Measurements from ENCODE around the gene FMN1. TPM values are rescaled to one million over a fixed set of nuclear protein-coding genes. Genes with fewer than 3 reads are reported as not detected.

Gene FMN1
- total RNA-seq, 1 experiment from 2014 or later, result 4.5 TPM

GRCh38 chr15:32786906-32787305 is 407.6 kb downstream of the FMN1 start (continued):
- TF ChIP-seq, protein P1, sequence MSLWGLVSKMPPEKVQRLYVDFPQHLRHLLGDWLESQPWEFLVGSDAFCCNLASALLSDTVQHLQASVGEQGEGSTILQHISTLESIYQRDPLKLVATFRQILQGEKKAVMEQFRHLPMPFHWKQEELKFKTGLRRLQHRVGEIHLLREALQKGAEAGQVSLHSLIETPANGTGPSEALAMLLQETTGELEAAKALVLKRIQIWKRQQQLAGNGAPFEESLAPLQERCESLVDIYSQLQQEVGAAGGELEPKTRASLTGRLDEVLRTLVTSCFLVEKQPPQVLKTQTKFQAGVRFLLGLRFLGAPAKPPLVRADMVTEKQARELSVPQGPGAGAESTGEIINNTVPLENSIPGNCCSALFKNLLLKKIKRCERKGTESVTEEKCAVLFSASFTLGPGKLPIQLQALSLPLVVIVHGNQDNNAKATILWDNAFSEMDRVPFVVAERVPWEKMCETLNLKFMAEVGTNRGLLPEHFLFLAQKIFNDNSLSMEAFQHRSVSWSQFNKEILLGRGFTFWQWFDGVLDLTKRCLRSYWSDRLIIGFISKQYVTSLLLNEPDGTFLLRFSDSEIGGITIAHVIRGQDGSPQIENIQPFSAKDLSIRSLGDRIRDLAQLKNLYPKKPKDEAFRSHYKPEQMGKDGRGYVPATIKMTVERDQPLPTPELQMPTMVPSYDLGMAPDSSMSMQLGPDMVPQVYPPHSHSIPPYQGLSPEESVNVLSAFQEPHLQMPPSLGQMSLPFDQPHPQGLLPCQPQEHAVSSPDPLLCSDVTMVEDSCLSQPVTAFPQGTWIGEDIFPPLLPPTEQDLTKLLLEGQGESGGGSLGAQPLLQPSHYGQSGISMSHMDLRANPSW (CRISPR knock-in tag; conservative IDR thresholded peaks at IDR 0.05; ENCODE audit: low read depth), result no peak

DNA sequence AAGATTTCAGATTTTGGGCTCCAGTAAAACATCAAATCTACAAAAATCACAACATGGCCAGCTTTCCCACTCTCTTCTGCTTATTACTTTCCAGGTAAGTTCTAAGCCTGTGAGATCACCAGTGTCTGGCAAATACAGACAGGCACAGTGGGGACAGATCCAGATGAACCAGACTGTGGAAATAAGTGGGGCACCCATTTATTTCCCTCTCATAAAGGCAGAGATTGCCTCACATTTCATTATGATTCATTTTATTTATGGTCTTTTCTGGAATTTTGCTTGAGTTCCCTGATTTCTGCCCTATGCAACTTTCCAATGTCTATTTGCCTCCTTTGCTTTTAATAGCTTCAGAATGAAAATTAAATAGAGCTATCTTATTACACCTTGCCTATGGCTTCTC is 409.9 kb downstream of the FMN1 start:
- H3K4me1 Mint-ChIP-seq, result peaks cover 9% of the 10 kb centered on the region
- DNase-seq (ENCODE audit: low spot score), result no peak
- H3K9me3 Mint-ChIP-seq, result peaks cover 6% of the 10 kb centered on the region
- no peaks in the 10 kb centered on the region for H3K27me3 Mint-ChIP-seq (ENCODE audit: low read depth)
- ATAC-seq, result no peak
- H3K4me3 Mint-ChIP-seq, result no peak overlapping the region
- POLR2A ChIA-PET, result no interaction called here
- H3K27ac Mint-ChIP-seq, result no peak overlapping the region
- CTCF ChIA-PET, result no interaction called here
- TF ChIP-seq, protein P2, sequence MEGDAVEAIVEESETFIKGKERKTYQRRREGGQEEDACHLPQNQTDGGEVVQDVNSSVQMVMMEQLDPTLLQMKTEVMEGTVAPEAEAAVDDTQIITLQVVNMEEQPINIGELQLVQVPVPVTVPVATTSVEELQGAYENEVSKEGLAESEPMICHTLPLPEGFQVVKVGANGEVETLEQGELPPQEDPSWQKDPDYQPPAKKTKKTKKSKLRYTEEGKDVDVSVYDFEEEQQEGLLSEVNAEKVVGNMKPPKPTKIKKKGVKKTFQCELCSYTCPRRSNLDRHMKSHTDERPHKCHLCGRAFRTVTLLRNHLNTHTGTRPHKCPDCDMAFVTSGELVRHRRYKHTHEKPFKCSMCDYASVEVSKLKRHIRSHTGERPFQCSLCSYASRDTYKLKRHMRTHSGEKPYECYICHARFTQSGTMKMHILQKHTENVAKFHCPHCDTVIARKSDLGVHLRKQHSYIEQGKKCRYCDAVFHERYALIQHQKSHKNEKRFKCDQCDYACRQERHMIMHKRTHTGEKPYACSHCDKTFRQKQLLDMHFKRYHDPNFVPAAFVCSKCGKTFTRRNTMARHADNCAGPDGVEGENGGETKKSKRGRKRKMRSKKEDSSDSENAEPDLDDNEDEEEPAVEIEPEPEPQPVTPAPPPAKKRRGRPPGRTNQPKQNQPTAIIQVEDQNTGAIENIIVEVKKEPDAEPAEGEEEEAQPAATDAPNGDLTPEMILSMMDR (IDR thresholded peaks at IDR 0.05), result no peak
- TF ChIP-seq ATF6 (CRISPR knock-in tag; IDR thresholded peaks at IDR 0.05) (no peak), FOXK1 (CRISPR knock-in tag; IDR thresholded peaks at IDR 0.05) (no peak), ZNF416 (CRISPR knock-in tag; IDR thresholded peaks at IDR 0.05) (no peak), AFF4 (CRISPR knock-in tag; IDR thresholded peaks at IDR 0.05; ENCODE audit: borderline replicate concordance) (no peak), TCF7 (CRISPR knock-in tag; IDR thresholded peaks at IDR 0.05; ENCODE audit: low read depth) (no peak), SOX15 (CRISPR knock-in tag; IDR thresholded peaks at IDR 0.05) (no peak), ZNF317 (CRISPR knock-in tag; IDR thresholded peaks at IDR 0.05; ENCODE audit: borderline replicate concordance, low read depth) (no peak), TP53 (CRISPR knock-in tag; IDR thresholded peaks at IDR 0.05) (no peak), ZNF671 (CRISPR knock-in tag; IDR thresholded peaks at IDR 0.05) (no peak), ETV6 (CRISPR knock-in tag; IDR thresholded peaks at IDR 0.05) (no peak)
- TF ChIP-seq, protein P3, sequence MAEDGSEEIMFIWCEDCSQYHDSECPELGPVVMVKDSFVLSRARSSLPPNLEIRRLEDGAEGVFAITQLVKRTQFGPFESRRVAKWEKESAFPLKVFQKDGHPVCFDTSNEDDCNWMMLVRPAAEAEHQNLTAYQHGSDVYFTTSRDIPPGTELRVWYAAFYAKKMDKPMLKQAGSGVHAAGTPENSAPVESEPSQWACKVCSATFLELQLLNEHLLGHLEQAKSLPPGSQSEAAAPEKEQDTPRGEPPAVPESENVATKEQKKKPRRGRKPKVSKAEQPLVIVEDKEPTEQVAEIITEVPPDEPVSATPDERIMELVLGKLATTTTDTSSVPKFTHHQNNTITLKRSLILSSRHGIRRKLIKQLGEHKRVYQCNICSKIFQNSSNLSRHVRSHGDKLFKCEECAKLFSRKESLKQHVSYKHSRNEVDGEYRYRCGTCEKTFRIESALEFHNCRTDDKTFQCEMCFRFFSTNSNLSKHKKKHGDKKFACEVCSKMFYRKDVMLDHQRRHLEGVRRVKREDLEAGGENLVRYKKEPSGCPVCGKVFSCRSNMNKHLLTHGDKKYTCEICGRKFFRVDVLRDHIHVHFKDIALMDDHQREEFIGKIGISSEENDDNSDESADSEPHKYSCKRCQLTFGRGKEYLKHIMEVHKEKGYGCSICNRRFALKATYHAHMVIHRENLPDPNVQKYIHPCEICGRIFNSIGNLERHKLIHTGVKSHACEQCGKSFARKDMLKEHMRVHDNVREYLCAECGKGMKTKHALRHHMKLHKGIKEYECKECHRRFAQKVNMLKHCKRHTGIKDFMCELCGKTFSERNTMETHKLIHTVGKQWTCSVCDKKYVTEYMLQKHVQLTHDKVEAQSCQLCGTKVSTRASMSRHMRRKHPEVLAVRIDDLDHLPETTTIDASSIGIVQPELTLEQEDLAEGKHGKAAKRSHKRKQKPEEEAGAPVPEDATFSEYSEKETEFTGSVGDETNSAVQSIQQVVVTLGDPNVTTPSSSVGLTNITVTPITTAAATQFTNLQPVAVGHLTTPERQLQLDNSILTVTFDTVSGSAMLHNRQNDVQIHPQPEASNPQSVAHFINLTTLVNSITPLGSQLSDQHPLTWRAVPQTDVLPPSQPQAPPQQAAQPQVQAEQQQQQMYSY (CRISPR knock-in tag; IDR thresholded peaks at IDR 0.05), result no peak
- TF ChIP-seq, protein P4, sequence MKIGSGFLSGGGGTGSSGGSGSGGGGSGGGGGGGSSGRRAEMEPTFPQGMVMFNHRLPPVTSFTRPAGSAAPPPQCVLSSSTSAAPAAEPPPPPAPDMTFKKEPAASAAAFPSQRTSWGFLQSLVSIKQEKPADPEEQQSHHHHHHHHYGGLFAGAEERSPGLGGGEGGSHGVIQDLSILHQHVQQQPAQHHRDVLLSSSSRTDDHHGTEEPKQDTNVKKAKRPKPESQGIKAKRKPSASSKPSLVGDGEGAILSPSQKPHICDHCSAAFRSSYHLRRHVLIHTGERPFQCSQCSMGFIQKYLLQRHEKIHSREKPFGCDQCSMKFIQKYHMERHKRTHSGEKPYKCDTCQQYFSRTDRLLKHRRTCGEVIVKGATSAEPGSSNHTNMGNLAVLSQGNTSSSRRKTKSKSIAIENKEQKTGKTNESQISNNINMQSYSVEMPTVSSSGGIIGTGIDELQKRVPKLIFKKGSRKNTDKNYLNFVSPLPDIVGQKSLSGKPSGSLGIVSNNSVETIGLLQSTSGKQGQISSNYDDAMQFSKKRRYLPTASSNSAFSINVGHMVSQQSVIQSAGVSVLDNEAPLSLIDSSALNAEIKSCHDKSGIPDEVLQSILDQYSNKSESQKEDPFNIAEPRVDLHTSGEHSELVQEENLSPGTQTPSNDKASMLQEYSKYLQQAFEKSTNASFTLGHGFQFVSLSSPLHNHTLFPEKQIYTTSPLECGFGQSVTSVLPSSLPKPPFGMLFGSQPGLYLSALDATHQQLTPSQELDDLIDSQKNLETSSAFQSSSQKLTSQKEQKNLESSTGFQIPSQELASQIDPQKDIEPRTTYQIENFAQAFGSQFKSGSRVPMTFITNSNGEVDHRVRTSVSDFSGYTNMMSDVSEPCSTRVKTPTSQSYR (CRISPR knock-in tag; IDR thresholded peaks at IDR 0.05), result no peak
- H3K36me3 Mint-ChIP-seq, result peaks cover under 1% of the 10 kb centered on the region; the same call in 1 of the 2 replicates
